T-helper 2 cell treated with Interferon-gamma antibody and Interleukin-4, amounts not matched to agents 5 μg/mL and 100 μg/mL, for 36 hours (primary cell): Measurements from ENCODE around the gene CCL17.
"Not testable (repeated sequence)": the region's sequence is repeated elsewhere in the genome, so short reads cannot be mapped to it uniquely, and the experiment has no call there.

ENCODE experiments used
- DNase-seq: peaks from one replicate; pipeline ENCODE4 v3.0.0; 2021; ENCODE audit warnings: low spot score
- H3K27ac Mint-ChIP-seq: one replicate; pipeline ENCODE4 v1.8.0; 2021; ENCODE audit warnings: mild to moderate bottlenecking, mixed read lengths
- H3K27me3 Mint-ChIP-seq: one replicate; pipeline ENCODE4 v1.8.0; 2021; ENCODE audit warnings: low read depth, mixed read lengths
- H3K36me3 Mint-ChIP-seq: one replicate; pipeline ENCODE4 v1.8.0; 2021; ENCODE audit warnings: low read depth, mixed read lengths
- H3K4me1 Mint-ChIP-seq: one replicate; pipeline ENCODE4 v1.8.0; 2021; ENCODE audit warnings: low read depth, mixed read lengths
- H3K4me3 Mint-ChIP-seq: one replicate; pipeline ENCODE4 v1.8.0; 2022; ENCODE audit warnings: mild to moderate bottlenecking, moderate library complexity, mixed read lengths
- H3K9me3 Mint-ChIP-seq: one replicate; pipeline ENCODE4 v1.8.0; 2021; ENCODE audit warnings: mixed read lengths

CCL17 gene

DNA sequence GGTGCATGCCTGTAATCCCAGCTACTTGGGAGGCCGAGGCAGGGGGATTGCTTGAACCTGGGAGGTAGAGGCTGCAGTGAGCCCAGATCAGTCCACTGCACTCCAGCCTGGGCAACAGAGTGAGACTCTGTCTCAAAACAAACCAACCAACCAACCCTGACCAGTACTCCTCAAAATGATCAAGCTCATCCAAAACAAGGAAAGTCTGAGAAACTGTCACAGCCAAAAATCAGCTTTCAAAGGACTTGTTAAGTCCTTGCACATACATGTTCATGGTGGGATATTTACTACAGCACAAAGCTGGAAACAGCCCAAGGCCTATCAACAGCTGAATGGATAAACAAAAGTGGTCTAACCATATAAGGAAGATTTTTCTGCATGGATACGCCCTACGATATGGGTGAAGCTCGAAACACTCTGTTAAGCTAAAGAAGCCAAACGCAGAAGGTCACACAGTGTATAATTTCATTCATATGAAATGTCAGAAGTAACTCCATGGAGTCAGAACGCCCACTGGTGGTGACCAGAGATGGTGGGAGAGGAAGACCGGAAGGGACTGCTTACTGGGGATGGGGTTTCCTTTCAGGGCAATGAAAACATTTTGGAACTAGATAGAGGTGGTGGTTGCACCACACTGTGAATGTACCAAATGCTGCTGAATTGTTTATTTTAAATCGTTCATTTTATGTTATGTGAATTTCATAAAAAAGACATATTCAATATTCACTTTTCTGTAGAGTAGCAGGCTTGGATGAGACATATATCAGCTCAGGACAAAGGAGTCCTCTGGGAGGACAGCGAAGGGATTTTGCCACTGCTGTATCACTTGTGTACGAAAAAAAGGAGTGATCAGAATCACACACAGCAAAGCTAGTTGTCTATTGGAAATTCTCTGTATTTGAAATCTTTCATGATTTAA lies 17.7 kb downstream of the CCL17 start:
- Mint-ChIP-seq H3K36me3 (no peaks in the 10 kb centered on the region), H3K27me3 (peaks cover 2% of the 10 kb centered on the region), H3K4me3 (no peak overlapping the region), H3K27ac (no peak overlapping the region), H3K4me1 (peaks cover 11% of the 10 kb centered on the region), H3K9me3 (no peaks in the 10 kb centered on the region)
- no peak for DNase-seq

DNA sequence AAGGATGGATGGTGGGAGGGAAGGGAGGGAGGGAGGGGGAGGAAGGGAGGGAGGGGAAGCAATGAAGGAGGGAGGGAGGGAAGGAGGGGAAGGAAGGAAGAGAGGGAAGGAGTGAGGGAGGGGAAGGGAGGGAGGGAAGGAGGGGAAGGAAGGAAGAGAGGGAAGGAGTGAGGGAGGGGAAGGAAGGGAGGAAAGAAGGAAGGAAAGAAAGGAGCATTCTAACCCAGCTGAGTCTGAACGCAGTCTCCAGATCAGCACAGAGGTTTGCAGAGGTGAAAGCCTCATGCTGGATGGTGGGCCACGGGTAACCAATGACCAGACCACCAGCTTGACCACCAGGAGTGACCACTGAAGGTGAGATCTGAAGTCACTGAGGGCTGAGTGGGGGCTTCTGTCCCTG lies 18.6 kb downstream of the CCL17 start:
- no peaks in the 10 kb centered on the region for H3K27me3 Mint-ChIP-seq
- H3K27ac Mint-ChIP-seq = no peak overlapping the region
- H3K4me3 Mint-ChIP-seq = no peak overlapping the region
- DNase-seq = no peak
- peaks cover 6% of the 10 kb centered on the region for H3K4me1 Mint-ChIP-seq
- H3K9me3 Mint-ChIP-seq = no peaks in the 10 kb centered on the region
- peaks cover 6% of the 10 kb centered on the region for H3K36me3 Mint-ChIP-seq

DNA sequence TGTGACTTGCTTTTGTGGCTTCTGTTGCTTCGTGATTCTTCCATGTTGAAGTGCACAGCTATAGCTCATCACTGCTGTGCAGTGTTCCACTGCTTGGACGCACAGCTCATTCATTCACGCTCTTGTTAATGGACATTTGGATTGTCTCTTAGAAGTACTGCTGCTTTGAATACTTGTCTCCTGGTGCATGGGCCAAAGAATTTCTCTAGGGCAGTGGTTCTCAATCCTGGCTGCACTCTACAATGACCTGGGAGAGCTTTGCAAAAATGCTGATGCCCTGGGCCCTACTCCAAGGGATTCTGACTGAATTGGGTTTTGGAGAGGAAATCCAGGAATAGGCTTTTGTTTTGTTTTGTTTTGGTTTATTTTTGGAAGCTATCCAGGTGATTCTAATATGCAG lies 20.0 kb downstream of the CCL17 start:
- H3K27me3 Mint-ChIP-seq = no peaks in the 10 kb centered on the region
- H3K4me3 Mint-ChIP-seq = no peak overlapping the region
- no peak overlapping the region for H3K27ac Mint-ChIP-seq
- H3K9me3 Mint-ChIP-seq = no peaks in the 10 kb centered on the region
- no peak for DNase-seq
- H3K36me3 Mint-ChIP-seq = peaks cover 15% of the 10 kb centered on the region
- no peaks in the 10 kb centered on the region for H3K4me1 Mint-ChIP-seq

DNA sequence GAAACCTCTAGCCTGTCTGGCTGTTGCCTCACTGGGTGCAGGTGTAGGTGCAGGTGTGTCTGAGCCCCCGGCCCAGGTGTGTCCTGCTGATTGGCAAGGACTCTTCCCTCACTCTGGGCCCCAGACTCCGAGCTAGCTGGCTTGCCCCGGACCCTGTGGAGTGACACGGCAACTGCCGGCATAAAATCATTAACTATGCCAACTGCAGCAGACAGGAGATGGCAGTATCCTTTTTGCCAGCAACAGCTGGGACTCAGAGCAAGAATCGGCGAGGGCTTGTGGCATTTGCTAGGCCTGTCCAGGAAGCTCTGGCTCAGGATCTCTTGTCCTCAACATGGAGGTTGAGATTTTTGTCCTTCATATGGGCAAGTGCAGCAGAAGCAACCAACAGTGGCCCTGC lies 21.8 kb downstream of the CCL17 start:
- no peaks in the 10 kb centered on the region for H3K9me3 Mint-ChIP-seq
- H3K27ac Mint-ChIP-seq = no peak overlapping the region
- H3K36me3 Mint-ChIP-seq = peaks cover 28% of the 10 kb centered on the region
- no peak overlapping the region for H3K4me3 Mint-ChIP-seq
- DNase-seq = no peak
- H3K4me1 Mint-ChIP-seq = no peaks in the 10 kb centered on the region
- H3K27me3 Mint-ChIP-seq = no peaks in the 10 kb centered on the region

DNA sequence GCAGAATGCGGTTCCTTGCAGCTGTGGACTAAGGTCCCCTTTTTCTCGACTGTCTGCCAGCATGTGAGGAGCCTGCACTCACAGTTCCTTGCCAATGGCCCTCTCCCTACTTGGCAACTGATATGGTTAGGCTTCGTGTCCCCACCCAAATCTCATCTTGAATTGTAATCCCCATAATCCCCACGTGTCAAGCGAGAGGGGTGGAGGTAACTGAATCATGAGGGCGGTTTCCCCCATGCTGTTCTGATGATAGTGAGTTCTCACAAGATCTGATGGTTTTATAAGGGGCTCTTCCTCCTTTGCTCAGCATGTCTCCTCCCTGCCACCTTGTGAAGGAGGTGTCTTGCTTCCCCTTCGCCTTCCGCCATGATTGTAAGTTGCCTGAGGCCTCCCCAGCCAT lies 22.7 kb downstream of the CCL17 start:
- no peaks in the 10 kb centered on the region for H3K4me1 Mint-ChIP-seq
- no peak overlapping the region for H3K27ac Mint-ChIP-seq
- H3K4me3 Mint-ChIP-seq = no peak overlapping the region
- H3K9me3 Mint-ChIP-seq = no peaks in the 10 kb centered on the region
- H3K27me3 Mint-ChIP-seq = no peaks in the 10 kb centered on the region
- peaks cover 33% of the 10 kb centered on the region for H3K36me3 Mint-ChIP-seq
- no peak for DNase-seq

DNA sequence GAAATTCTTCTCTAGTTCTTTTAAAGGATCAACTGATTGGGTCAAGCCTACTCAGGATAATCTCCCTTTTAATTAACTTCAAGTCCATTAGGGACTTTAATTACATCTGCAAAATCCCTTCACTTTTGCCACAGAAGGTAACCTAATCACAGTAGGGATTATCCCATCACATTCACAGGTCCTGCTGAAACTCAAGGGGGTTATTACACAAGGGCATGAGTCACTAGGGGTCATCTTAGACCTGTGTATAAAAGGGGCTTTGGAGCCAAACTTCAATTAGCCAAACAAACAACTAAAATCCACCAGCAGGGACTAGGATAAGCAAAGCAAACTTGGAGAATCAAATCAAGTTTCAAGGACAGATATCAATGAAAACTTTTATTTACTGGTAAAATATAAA lies 23.3 kb downstream of the CCL17 start:
- Mint-ChIP-seq H3K27me3 (no peaks in the 10 kb centered on the region), H3K27ac (no peak overlapping the region), H3K9me3 (no peaks in the 10 kb centered on the region), H3K4me1 (no peaks in the 10 kb centered on the region), H3K4me3 (no peak overlapping the region), H3K36me3 (peaks cover 38% of the 10 kb centered on the region)
- no peak for DNase-seq

DNA sequence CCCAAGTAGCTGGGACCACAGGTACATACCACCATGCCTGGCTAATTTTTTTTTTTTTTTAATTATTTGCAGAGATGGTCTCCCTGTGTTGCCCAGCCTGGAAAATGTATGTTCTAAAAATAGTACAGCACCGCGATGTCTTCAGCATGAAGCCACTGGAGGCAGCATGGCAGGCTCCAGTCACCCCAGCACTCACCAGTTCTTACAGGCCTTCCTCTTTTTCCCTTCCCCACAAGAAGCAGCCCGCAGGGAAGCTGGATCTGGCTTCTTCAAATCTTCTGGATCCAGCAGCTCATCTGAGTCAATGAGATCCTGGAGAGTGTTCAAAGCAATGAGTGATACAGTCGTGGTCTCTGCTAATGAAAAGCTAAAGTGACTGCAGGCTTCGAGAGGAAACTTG lies 26.4 kb downstream of the CCL17 start:
- H3K27me3 Mint-ChIP-seq = no peaks in the 10 kb centered on the region
- no peaks in the 10 kb centered on the region for H3K4me1 Mint-ChIP-seq
- no peak overlapping the region for H3K4me3 Mint-ChIP-seq
- no peaks in the 10 kb centered on the region for H3K9me3 Mint-ChIP-seq
- no peak for DNase-seq
- no peak overlapping the region for H3K27ac Mint-ChIP-seq
- peaks cover 54% of the 10 kb centered on the region for H3K36me3 Mint-ChIP-seq

DNA sequence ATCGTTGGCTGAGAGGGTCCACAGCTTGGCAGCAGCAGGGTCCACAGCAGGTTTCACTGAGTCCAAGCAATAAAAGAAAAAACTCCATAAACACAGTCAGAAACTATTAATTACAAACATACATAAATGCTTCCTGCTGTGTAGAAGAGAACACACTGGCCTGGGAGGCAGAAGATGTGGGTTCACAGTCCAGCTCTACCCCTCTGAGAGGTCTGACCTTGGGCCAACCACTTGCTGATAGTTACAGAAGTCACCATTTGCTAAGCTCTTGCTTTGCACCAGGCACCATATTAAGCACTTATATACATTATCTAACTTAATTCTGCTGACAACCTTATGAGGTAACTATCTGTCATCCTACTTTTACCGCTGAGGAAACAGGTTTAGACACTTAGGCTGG lies 27.9 kb downstream of the CCL17 start:
- H3K4me1 Mint-ChIP-seq = no peaks in the 10 kb centered on the region
- no peak overlapping the region for H3K27ac Mint-ChIP-seq

DNA sequence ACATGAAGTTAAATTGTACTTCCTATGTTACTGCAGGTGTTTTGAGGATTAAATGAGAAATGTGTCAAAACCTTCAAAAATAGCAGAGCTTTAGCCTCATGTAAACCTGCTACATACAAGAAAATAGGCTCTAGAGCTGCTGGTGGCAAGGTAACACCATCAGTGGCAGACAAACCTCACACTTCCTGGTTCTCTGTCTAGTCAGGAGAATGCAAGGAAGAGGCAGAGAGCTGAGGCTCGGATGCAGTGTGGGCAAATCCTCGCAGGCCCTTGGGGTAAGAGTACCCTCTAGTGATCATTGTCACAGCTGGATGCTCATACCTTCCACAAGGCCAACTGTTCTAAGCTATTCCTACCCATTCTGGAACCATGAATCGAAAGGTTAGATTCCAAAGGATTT lies 28.4 kb downstream of the CCL17 start:
- H3K27ac Mint-ChIP-seq = no peak overlapping the region
- DNase-seq = no peak
- H3K36me3 Mint-ChIP-seq = peaks cover 55% of the 10 kb centered on the region
- H3K27me3 Mint-ChIP-seq = no peaks in the 10 kb centered on the region
- H3K9me3 Mint-ChIP-seq = no peaks in the 10 kb centered on the region
- no peak overlapping the region for H3K4me3 Mint-ChIP-seq
- H3K4me1 Mint-ChIP-seq = no peaks in the 10 kb centered on the region

More for the DNA sequence above, 27.9 kb downstream of the CCL17 start:
- H3K27me3 Mint-ChIP-seq = no peaks in the 10 kb centered on the region
- DNase-seq = no peak
- H3K9me3 Mint-ChIP-seq = no peaks in the 10 kb centered on the region
- peaks cover 57% of the 10 kb centered on the region for H3K36me3 Mint-ChIP-seq
- no peak overlapping the region for H3K4me3 Mint-ChIP-seq

DNA sequence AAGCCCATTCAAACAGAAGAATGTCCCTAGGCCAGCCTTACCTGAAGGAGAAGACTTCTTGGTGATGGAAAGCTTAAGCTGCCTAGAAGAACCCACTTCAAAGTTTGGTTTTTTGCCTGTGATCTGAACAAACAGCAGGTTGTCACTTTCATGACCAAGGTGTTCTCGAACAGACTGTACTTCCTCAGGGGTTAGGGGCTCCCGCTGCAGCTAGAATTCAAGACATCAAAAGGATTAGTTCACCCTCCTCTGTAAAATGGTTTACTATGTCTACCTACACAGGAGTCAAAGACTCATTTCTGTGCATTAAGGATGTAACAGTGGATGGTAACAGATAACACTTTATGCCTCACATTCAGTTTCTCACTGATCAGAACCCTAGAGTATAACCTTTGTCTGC lies 29.4 kb downstream of the CCL17 start:
- Mint-ChIP-seq H3K27ac (no peak overlapping the region), H3K4me1 (no peaks in the 10 kb centered on the region), H3K36me3 (peaks cover 57% of the 10 kb centered on the region), H3K4me3 (no peak overlapping the region), H3K27me3 (no peaks in the 10 kb centered on the region), H3K9me3 (no peaks in the 10 kb centered on the region)
- no peak for DNase-seq

DNA sequence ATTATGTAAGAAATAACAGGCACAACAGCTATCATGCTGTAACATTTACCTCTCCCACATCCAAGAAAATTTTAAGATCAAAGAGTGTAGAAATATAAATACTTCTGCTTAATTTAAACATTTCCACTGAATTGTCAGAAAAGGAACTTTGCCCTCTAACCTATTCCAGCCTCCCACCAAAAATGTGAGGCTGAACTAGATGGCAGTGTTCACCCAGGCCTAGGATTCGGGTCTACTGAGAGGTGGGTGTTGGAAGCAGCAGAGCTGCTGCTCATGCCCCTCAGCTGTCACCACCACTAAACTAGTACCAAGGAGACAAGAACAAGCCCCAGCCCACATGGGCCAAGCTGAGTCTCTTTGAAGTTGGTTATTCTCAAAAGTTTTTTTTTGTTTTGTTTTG lies 31.3 kb downstream of the CCL17 start:
- no peaks in the 10 kb centered on the region for H3K4me1 Mint-ChIP-seq
- no peaks in the 10 kb centered on the region for H3K27me3 Mint-ChIP-seq
- no peak overlapping the region for H3K27ac Mint-ChIP-seq
- DNase-seq = no peak
- H3K36me3 Mint-ChIP-seq = peaks cover 67% of the 10 kb centered on the region
- peaks cover 12% of the 10 kb centered on the region for H3K9me3 Mint-ChIP-seq
- no peak overlapping the region for H3K4me3 Mint-ChIP-seq

DNA sequence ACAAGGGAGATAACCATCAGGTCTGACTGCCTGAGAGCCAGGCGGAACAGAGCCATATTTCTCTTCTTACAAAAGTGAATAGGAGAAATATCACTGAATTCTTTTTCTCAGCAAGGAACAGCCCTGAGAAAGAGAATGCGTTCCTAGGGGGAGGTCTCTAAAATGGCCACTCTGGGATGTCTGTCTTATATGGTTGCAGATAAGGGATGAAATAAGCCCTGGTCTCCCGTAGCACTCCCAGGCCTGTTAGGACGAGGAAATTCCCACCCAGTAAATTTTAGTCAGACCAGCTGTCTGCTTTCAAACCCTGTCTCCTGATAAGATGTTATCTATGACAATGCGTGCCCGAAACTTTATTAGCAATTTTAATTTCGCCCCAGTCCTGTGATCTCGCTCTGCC lies 35.4 kb downstream of the CCL17 start:
- H3K4me3 Mint-ChIP-seq, DNase-seq, H3K4me1 Mint-ChIP-seq, H3K27ac Mint-ChIP-seq, H3K27me3 Mint-ChIP-seq: not testable (repeated sequence)
- peaks cover 19% of the 10 kb centered on the region for H3K9me3 Mint-ChIP-seq
- H3K36me3 Mint-ChIP-seq = peaks cover 55% of the 10 kb centered on the region

DNA sequence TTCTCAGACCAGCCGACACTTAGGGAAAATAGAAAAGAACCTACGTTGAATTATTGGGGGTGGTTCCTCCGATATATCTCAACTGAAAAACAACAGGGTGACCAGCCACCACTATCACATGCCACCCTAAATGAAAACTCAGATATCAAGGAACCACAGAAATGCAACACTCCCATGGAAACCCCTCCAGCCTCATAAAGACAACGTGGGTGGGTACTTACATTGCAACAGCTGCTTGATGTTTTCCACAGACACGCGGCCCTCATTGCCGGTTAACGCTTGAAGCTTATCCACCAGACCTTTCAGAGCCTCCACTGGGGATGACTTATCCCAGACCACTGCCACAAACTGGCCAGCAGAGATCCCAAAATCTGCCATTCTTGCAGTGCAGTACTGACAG lies 36.0 kb downstream of the CCL17 start:
- H3K36me3 Mint-ChIP-seq = peaks cover 55% of the 10 kb centered on the region
- H3K4me3 Mint-ChIP-seq, H3K4me1 Mint-ChIP-seq: not testable (repeated sequence)

DNA sequence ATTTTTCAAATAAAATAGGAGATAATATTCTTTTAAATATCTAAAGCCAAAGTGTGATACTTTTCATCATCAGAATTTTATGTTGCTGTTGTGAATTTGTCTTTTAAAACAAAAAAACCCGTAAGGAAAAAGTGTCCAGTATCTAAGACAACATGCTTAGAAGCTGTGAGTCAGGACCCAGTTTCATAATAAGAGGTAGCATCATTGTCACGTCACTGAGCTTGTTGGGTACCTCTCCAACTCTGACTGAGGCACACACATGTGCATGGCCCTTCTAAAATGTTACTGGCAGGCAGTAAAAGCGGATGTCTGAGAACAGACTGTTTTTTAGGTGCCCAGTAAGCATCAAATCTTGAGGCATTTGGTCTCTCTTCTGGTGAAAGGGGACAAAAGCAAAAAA lies 40.1 kb downstream of the CCL17 start:
- peaks cover 21% of the 10 kb centered on the region for H3K4me1 Mint-ChIP-seq
- H3K27me3 Mint-ChIP-seq = no peaks in the 10 kb centered on the region
- DNase-seq = no peak
- H3K4me3 Mint-ChIP-seq = peak overlapping the region; percentile 12
- peaks cover 16% of the 10 kb centered on the region for H3K9me3 Mint-ChIP-seq
- no peak overlapping the region for H3K27ac Mint-ChIP-seq
- peaks cover 29% of the 10 kb centered on the region for H3K36me3 Mint-ChIP-seq

More for the DNA sequence above, 36.0 kb downstream of the CCL17 start:
- not testable (repeated sequence) for H3K27me3 Mint-ChIP-seq, DNase-seq, H3K27ac Mint-ChIP-seq
- peaks cover 19% of the 10 kb centered on the region for H3K9me3 Mint-ChIP-seq

DNA sequence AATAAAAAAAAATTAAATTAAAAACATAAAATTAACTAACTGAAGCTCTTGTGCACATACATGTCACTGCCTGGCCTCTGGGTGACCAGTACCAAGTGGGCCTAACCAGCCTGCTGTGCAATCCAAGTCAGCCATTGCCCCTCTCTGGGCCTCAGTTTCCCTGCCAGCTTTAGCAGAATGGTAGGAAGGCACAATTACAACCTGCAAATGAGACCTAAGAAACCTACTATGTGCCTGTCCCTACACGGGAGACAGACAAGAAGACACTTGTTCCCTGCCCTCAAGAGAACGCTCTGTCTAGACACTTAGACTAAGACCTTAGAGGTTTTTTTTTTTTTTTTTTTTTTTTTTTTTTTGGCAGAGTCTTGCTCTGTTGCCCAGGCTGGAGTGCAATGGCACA lies 40.9 kb downstream of the CCL17 start:
- no peak for DNase-seq
- H3K4me3 Mint-ChIP-seq = peak overlapping the region; percentile 39
- peaks cover 22% of the 10 kb centered on the region for H3K4me1 Mint-ChIP-seq
- no peaks in the 10 kb centered on the region for H3K27me3 Mint-ChIP-seq
- peaks cover 21% of the 10 kb centered on the region for H3K36me3 Mint-ChIP-seq
- peaks cover 9% of the 10 kb centered on the region for H3K9me3 Mint-ChIP-seq
- H3K27ac Mint-ChIP-seq = no peak overlapping the region
